Cortex of kidney (tissue), 1 donor: ENCODE measurements around the gene ZNF423.

Experiments used
- DNase-seq: peaks from one replicate; lab custom pipeline; 2025; lab: John Stamatoyannopoulos, UW

ZNF423 gene

GRCh38 chr16:49663081-49664065 lies 192.5 kb downstream of the ZNF423 start:
- DNase-seq, result no peak

DNA sequence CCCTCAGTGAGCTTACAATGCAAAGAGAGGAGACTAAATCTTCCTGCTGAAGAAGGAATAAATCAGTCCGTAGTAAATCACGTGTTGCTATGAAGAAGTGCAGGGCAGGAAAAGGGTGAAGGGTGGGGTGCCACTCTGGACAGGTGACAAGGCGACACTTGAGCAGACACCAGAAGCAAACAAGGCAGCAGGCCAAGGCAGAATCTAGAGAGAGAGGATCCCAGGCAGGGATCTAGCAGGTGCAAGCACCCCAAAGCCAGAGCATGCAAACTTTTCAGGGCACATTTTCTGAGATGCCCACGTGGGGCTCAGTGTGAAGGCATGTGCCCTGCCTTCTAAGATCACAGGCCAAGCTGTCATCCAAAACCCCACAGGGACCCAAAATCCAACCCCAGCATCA lies 193.3 kb downstream of the ZNF423 start:
- no peak for DNase-seq

GRCh38 chr16:49661465-49662187 lies 194.3 kb downstream of the ZNF423 start:
- DNase-seq, result no peak

DNA sequence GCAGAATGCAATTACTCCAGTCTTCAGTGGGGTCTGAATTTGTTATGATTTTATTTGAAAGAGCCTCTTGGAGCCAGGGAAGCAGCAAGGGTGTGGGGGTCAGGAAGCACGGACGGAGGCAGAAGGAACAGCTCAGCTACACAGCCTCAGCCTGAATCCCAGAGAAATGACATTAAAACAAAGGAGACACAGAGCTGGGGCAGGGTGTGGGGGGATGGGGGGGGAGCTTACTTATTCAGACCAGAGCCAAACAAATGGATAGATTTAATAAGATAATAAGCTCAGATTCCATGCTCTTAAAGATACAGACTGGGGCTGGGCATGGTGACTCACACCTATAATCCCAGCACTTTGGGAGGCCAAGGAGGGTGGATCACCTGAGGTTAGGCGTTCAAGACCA lies 195.3 kb downstream of the ZNF423 start:
- DNase-seq, result no peak

DNA sequence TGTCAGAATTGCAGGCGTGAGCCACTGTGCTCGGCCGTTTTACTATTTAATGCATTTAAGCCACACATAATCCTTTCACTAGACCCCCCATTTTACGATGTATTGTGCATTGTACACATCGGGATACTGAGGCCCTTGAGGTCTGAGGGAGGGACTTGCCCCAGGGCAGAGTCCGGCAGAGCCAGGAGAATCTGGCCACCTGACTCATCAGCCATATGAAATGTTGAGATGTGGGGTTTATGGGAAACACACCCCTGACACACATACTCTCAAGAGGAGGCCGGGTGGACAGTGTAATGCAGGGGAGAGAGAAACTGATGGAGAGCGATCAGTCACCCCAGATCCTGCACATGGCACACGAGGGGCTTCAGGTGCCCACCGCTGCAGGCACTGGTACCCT lies 196.6 kb downstream of the ZNF423 start:
- no peak for DNase-seq

- DNase-seq, result no peak
Measured at GRCh38 chr16:49658531-49658930, 197.4 kb downstream of the ZNF423 start.

GRCh38 chr16:49657736-49658465 lies 198.0 kb downstream of the ZNF423 start:
- no peak for DNase-seq

DNA sequence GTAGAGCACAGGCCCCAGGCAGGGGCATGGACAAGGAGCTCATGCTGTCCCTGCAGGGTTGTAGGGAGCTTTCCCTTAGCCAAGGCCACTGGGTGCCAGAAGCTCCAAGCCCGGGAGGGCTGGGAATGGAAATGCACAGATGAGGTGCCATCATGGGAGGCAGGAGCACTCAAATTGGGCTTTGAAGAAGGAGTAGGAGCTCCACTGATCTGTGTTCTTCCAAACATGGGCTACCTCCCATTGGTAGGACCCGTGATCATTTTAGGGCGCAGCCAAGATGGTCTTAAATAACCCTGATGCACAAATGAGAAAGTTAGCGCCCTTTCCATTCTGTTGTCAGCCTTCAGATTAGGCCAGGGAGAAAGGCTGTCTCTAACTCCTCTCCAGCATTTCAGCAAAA lies 201.5 kb downstream of the ZNF423 start:
- no peak for DNase-seq

DNA sequence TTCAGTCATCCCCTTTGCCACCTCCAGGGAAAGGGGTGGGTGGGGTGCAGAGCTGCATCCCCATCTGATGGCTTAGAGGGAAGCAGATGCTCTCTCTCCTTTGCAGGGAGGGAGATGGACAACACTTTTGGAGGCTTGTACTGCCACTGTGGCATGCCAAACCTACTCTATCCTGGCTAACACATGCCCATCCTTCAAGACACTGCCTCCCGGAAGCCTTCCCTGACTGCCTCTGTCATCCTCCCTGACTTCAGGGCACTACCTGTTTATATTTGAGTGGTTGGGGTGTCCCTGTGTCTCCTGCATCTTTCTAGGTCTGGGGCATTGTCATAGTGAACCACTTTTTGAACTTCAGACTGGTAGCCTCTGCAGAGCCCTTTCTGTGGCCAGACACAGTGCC lies 202.3 kb downstream of the ZNF423 start:
- DNase-seq, result no peak

- DNase-seq, result no peak
Measured at GRCh38 chr16:49653173-49653570, 202.7 kb downstream of the ZNF423 start.

GRCh38 chr16:49652456-49653172 lies 203.3 kb downstream of the ZNF423 start:
- DNase-seq, result no peak

GRCh38 chr16:49651996-49652395 lies 203.9 kb downstream of the ZNF423 start:
- DNase-seq, result no peak

GRCh38 chr16:49651226-49651625 lies 204.7 kb downstream of the ZNF423 start:
- no peak for DNase-seq

- DNase-seq, result no peak
Measured at GRCh38 chr16:49650603-49651002, 205.3 kb downstream of the ZNF423 start.

DNA sequence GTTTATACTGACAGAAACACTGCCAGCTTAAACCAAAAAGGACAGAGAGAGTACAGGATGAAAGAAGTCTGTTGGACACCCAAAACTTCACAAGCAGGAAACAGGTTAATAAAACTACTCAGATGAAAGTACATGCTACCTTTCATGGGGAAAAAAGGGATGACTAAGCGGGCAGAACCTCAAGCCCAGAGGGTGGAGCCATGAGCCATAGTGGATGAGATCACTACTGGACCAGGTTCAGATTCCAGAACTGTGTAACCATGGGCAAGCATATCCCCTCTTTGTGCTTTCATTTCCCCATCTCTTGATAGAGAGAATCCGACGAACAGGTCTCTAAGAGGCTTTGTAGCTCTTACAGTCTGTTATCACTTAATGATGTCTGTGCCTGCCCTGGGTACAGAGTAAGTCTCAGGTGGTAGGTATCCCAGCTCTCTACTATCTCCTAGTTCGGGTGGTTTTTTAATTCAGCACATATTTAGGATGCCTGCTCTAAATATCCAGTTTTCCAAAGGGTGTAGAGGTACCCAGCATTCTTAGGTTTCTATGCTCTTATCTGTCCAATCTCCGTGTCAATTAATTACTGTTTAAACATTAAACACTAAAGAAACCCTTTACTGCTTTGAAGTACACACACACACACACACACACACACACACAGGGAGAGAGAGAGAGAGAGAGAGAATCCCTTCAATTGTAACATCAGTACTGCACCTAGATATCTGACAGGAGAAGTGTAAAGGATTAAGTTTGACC lies 206.7 kb downstream of the ZNF423 start:
- DNase-seq, result no peak

DNA sequence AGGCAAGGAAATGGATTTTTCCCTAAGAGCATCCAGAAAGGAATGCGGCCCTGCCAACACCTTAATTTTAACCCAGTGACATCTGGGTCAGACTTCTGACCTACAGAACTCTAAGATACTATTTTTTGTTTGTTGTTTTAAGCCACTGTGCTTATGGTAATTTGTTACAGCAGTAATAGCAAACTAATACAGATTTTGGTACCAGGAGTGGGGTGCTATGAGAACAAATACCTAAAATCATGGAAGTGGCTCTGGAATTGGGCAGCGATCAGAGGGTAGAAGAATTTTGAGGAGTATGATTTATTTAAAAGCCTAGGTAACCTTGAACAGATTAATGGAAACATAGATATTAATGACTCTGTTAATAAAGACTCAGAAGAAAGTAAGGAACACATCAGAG lies 208.2 kb downstream of the ZNF423 start:
- DNase-seq, result no peak

GRCh38 chr16:49645263-49645662 lies 210.6 kb downstream of the ZNF423 start:
- no peak for DNase-seq

GRCh38 chr16:49644145-49644463 lies 211.8 kb downstream of the ZNF423 start:
- DNase-seq, result no peak

GRCh38 chr16:49643429-49644144 lies 212.3 kb downstream of the ZNF423 start:
- DNase-seq, result no peak

DNA sequence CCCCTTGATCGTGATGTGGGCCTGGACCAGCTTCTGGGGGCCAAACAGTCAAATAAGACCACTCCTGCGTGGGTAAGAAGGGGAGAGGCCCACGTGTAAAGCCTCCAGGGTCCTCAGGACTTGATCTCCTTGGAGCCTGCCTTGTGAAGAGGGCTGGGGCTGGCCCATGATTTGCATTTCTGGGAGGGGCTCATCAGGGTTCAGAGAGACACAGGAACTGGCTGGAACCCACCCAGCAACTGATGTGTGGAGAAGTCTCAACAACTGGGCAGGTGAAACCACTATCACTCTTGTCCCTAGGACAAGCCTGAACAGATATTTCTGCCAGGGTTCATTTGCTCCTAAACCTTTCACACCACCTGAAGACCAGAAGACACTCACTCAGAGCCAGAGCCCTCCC lies 214.7 kb downstream of the ZNF423 start:
- no peak for DNase-seq

- no peak for DNase-seq
Measured at GRCh38 chr16:49640581-49640980, 215.3 kb downstream of the ZNF423 start.
